ENCODE results near the gene GBP6. TPM values are rescaled to one million over a fixed set of nuclear protein-coding genes. Genes with fewer than 3 reads are reported as not detected.

Gene GBP6
- total RNA-seq (under 1 TPM in 1 of 4 donors, not detected in 3; 0.10 TPM), polyA plus RNA-seq (under 1 TPM; 0.03 to 0.04 (median 0.03) TPM)
- long read RNA-seq, donor 1 = 0 reads
- long read RNA-seq, donor 2 = 0 reads

GRCh38 chr1:89363638-89364536 lies at the start of gene GBP6:
Gene GBP6 (plus strand): TSS chr1:89364059. CDS start chr1:89368552, 4,493 bp downstream.
- WGBS, 3 donors = 56 to 74% (median 70%) methylated on average over 10 of the region's 10 CpGs
- ATAC-seq (no peak), DNase-seq (no peak)
- no peak within 1 kb of the TSS for H3K4me3 ChIP-seq
- H3K27me3 ChIP-seq (ENCODE audit: insufficient read depth in 3 of 3, low read length in 2 of 3) = no peaks in the 10 kb centered on the region
- H3K36me3 ChIP-seq (ENCODE audit: insufficient read depth in 1 of 2, low read depth in 1 of 2) = no peaks in the 10 kb centered on the region
- H3K4me1 ChIP-seq = no peaks in the 10 kb centered on the region
- no peak within 1 kb of the TSS for H3K27ac ChIP-seq
- no peaks in the 10 kb centered on the region for H3K9me3 ChIP-seq
- TF ChIP-seq CTCF (IDR thresholded peaks at IDR 0.05) = no peak
- intact Hi-C loops (cut with DNase I) = no loop called here

- H3K4me1 ChIP-seq = no peaks in the 10 kb centered on the region
- H3K27me3 ChIP-seq (ENCODE audit: insufficient read depth in 3 of 3, low read length in 2 of 3) = no peaks in the 10 kb centered on the region
- peaks cover 4% of the 10 kb centered on the region for H3K9me3 ChIP-seq
- H3K4me3 ChIP-seq = no peak overlapping the region
- TF ChIP-seq CTCF (IDR thresholded peaks at IDR 0.05) = no peak
- H3K36me3 ChIP-seq (ENCODE audit: insufficient read depth in 1 of 2, low read depth in 1 of 2) = no peaks in the 10 kb centered on the region
- intact Hi-C loops (cut with DNase I) = no loop called here
- 2 to 8% (median 3%) methylated on average over 1 of the region's 1 CpG for WGBS, 3 donors
- no peak for ATAC-seq
- no peak for DNase-seq
- H3K27ac ChIP-seq = no peak overlapping the region
These were observed 41.5 kb upstream of the GBP6 start for GRCh38 chr1:89322402-89322801.

GRCh38 chr1:89331890-89332289 lies 32.0 kb upstream of the GBP6 start:
- no peak for DNase-seq
- intact Hi-C loops (cut with DNase I) = no loop called here
- no peaks in the 10 kb centered on the region for H3K9me3 ChIP-seq

GRCh38 chr1:89332461-89332860 lies 31.4 kb upstream of the GBP6 start:
- intact Hi-C loops (cut with DNase I) = no loop called here
- WGBS, 3 donors = 42 to 49% (median 45%) methylated on average over 3 of the region's 3 CpGs

More at GRCh38 chr1:89331890-89332289, 32.0 kb upstream of the GBP6 start:
- H3K36me3 ChIP-seq (ENCODE audit: insufficient read depth in 1 of 2, low read depth in 1 of 2) = no peaks in the 10 kb centered on the region
- no peak overlapping the region for H3K27ac ChIP-seq
- H3K27me3 ChIP-seq (ENCODE audit: insufficient read depth in 3 of 3, low read length in 2 of 3) = no peaks in the 10 kb centered on the region
- 70 to 84% (median 78%) methylated on average over 2 of the region's 2 CpGs for WGBS, 3 donors
- no peak for TF ChIP-seq CTCF (IDR thresholded peaks at IDR 0.05)
- H3K4me1 ChIP-seq = no peaks in the 10 kb centered on the region
- ATAC-seq = no peak
- H3K4me3 ChIP-seq = no peak overlapping the region

More at GRCh38 chr1:89332461-89332860, 31.4 kb upstream of the GBP6 start:
- no peak for TF ChIP-seq CTCF (IDR thresholded peaks at IDR 0.05)
- H3K9me3 ChIP-seq = no peaks in the 10 kb centered on the region
- H3K27me3 ChIP-seq (ENCODE audit: insufficient read depth in 3 of 3, low read length in 2 of 3) = no peaks in the 10 kb centered on the region
- H3K27ac ChIP-seq = no peak overlapping the region
- no peaks in the 10 kb centered on the region for H3K36me3 ChIP-seq (ENCODE audit: insufficient read depth in 1 of 2, low read depth in 1 of 2)
- H3K4me1 ChIP-seq = no peaks in the 10 kb centered on the region
- no peak for DNase-seq
- no peak overlapping the region for H3K4me3 ChIP-seq
- ATAC-seq = no peak

Measured in psoas muscle (tissue), 8 donors.